Esophagus squamous epithelium (tissue), 5 donors: ENCODE measurements around the gene NADK2. TPM values are rescaled to one million over a fixed set of nuclear protein-coding genes. Genes with fewer than 3 reads are reported as not detected.

Source experiments
- DNase-seq: peaks from one replicate; lab custom pipeline; 2025; lab: John Stamatoyannopoulos, UW
- H3K27ac ChIP-seq, 4 donors: fragments of 200-600 bp; sonication (generic); one replicate each; pipeline ENCODE4 v1.5.1; 2016 to 2019; ENCODE audit warnings: mild to moderate bottlenecking in 1 of 4
- H3K27me3 ChIP-seq, 4 donors: fragments of 200-600 bp; sonication (generic); 1 replicate in 3 of 4; 2 replicates in 1 of 4; pipeline versions ENCODE4 v1.5.1 to v1.6.0; 2017 to 2021; ENCODE audit warnings: antibody characterized with exemption in 1 of 4
- H3K36me3 ChIP-seq, 3 donors: fragments of 200-600 bp; sonication (generic); one replicate each; pipeline ENCODE4 v1.5.1; 2016 to 2019
- H3K4me1 ChIP-seq, 3 donors: fragments of 200-600 bp; sonication (generic); one replicate each; pipeline ENCODE4 v1.5.1; 2017 to 2019
- H3K4me3 ChIP-seq, 4 donors: fragments of 200-600 bp; sonication (generic); 1 replicate in 3 of 4; 2 replicates in 1 of 4; pipeline ENCODE4 v1.5.1; 2016 to 2019; ENCODE audit warnings: mild to moderate bottlenecking in 2 of 4, moderate library complexity in 1 of 4
- H3K9me3 ChIP-seq, 3 donors: fragments of 200-600 bp; sonication (generic); one replicate each; pipeline ENCODE4 v1.5.1; 2016 to 2019
- CTCF ChIP-seq, 6 experiments: fragments of 450-650 bp in 4 of 6; fragments of 200-600 bp in 2 of 6; sonication (generic) in 2 of 6; IDR thresholded peaks; one replicate each; pipeline ENCODE4 v1.5.1; 2016 to 2019; ENCODE audit warnings: antibody characterized with exemption in 6 of 6, mild to moderate bottlenecking in 4 of 6, moderate library complexity in 4 of 6
- POLR2A ChIP-seq, 4 donors: fragments of 450-650 bp; IDR thresholded peaks; one replicate each; pipeline ENCODE4 v1.6.1; 2017; ENCODE audit warnings: antibody characterized with exemption in 4 of 4, mild to moderate bottlenecking in 4 of 4, moderate library complexity in 3 of 4
- WGBS, 2 donors: methylation state at CpG; one replicate each; pipeline ENCODE4 v1.1.5; 2018; 5-methylcytosine and 5-hydroxymethylcytosine counted together
- intact Hi-C: fragments of 100-400 bp; cut with DNase I; formaldehyde crosslinking; loops from one replicate; pipeline ENCODE4 v1.15.0; 2022
- total RNA-seq, 4 donors: library from RNA; depleted of rRNA; stranded (reverse); fragments of >200 nt; gene quantifications; one replicate each; pipeline ENCODE4 v1.1.0, GENCODE V29; 2016
- donor health status: DM: yes; HTN: yes; CAD: no.

Gene NADK2
- total RNA-seq, 4 donors from 2014 or later = 9.0 to 19.6 (median 15.4) TPM

- Histone ChIP-seq H3K27me3 (no peaks in the 10 kb centered on the region), H3K4me1 (peaks cover 0 to 8% (median 4%) of the 10 kb centered on the region in 3 donors), H3K27ac (no peak overlapping the region), H3K9me3 (no peaks in the 10 kb centered on the region), H3K4me3 (no peak overlapping the region), H3K36me3 (no peaks in the 10 kb centered on the region)
- DNase-seq = no peak
- 90 to 98% methylated on average over 7 to 8 of the region's 10 CpGs for WGBS, 2 donors
- TF ChIP-seq CTCF (IDR thresholded peaks at IDR 0.05) (no peak), POLR2A (IDR thresholded peaks at IDR 0.05) (no peak)
- intact Hi-C loops = no loop called here
Observed at GRCh38 chr5:36246036-36246800, 4.5 kb upstream of the NADK2 start.

DNA sequence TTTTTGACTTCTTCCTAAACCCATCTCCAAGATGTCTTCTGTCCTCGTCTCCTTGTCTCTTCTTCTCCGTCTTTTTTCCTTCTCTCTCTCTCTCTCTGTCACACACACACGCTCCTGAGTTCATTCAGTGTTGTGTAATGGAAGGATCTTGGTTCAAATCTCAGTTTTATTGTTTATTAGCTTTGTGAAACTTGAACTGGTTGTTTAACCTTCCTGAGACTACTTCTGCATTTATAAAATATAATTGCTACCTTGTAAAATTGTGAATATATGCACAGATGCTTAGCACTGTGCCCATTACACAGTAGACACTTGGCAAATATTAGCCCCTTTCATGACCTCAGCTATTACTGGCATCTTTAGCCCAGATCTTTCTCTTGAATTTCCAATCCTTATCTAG lies 2.4 kb upstream of the NADK2 start:
- Histone ChIP-seq H3K27ac (no peak overlapping the region), H3K9me3 (no peaks in the 10 kb centered on the region), H3K4me1 (peaks cover 7 to 29% (median 12%) of the 10 kb centered on the region in 3 donors), H3K27me3 (no peaks in the 10 kb centered on the region), H3K36me3 (no peaks in the 10 kb centered on the region), H3K4me3 (no peak overlapping the region)
- DNase-seq = no peak
- WGBS, 2 donors = 86 to 88% methylated on average over 3 of the region's 3 CpGs
- TF ChIP-seq POLR2A (IDR thresholded peaks at IDR 0.05) (no peak), CTCF (IDR thresholded peaks at IDR 0.05) (no peak)
- intact Hi-C loops = no loop called here

DNA sequence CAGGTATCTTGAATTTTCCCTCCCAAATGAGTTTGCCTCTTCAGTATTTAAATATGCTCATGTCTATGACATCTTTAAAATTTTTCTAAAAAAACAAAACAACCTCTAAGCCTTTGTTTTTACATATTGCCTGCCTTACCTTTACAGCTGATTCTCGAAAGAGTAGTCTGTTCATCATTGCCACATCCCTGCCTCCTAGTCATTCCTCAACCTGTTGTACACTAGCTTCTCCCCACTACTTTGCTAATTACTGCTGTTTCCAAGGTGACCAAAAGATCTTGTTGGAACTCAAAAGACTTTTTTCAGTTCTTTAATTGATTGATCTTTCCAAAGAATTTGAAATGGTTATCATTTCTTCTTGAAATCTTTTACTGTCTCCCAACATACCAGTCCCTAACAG lies 1.9 kb upstream of the NADK2 start:
- Histone ChIP-seq H3K27me3 (no peaks in the 10 kb centered on the region), H3K4me3 (no peak overlapping the region), H3K9me3 (no peaks in the 10 kb centered on the region), H3K27ac (no peak overlapping the region), H3K36me3 (no peaks in the 10 kb centered on the region), H3K4me1 (peaks cover 10 to 33% (median 12%) of the 10 kb centered on the region in 3 donors)
- WGBS, 2 donors = 81 to 94% methylated on average over 1 of the region's 1 CpG
- intact Hi-C loops = no loop called here
- no peak for TF ChIP-seq CTCF (IDR thresholded peaks at IDR 0.05)
- no peak for TF ChIP-seq POLR2A (IDR thresholded peaks at IDR 0.05)
- no peak for DNase-seq

GRCh38 chr5:36242534-36243485 lies 1.1 kb upstream of the NADK2 start:
- H3K27me3 ChIP-seq = no peaks in the 10 kb centered on the region
- TF ChIP-seq CTCF (IDR thresholded peaks at IDR 0.05) = no peak
- no peak for TF ChIP-seq POLR2A (IDR thresholded peaks at IDR 0.05)
- peak overlapping the region; percentile 93 to 99 (median 98) for H3K27ac ChIP-seq
- H3K9me3 ChIP-seq = no peaks in the 10 kb centered on the region
- DNase-seq = no peak
- peaks cover 12 to 41% (median 14%) of the 10 kb centered on the region in 3 donors for H3K4me1 ChIP-seq
- peak overlapping the region; percentile 89 to 97 (median 94) for H3K4me3 ChIP-seq
- intact Hi-C loops = no loop called here
- 62 to 81% methylated on average over 19 to 24 of the region's 24 CpGs for WGBS, 2 donors
- no peaks in the 10 kb centered on the region for H3K36me3 ChIP-seq
